Erythroblast (primary cell): ENCODE measurements around the gene DPYSL5.

Experiments
- GATA1 ChIP-seq: IDR thresholded peaks from 2 replicates; pipeline ENCODE4 v1.6.1; 2011; ENCODE audit warnings: low read depth, mild to moderate bottlenecking, control low read depth, low read length, moderate library complexity
- POLR2A ChIP-seq: IDR thresholded peaks from 2 replicates; pipeline ENCODE4 v1.6.1; 2011; ENCODE audit warnings: mild to moderate bottlenecking, low read length

DNA sequence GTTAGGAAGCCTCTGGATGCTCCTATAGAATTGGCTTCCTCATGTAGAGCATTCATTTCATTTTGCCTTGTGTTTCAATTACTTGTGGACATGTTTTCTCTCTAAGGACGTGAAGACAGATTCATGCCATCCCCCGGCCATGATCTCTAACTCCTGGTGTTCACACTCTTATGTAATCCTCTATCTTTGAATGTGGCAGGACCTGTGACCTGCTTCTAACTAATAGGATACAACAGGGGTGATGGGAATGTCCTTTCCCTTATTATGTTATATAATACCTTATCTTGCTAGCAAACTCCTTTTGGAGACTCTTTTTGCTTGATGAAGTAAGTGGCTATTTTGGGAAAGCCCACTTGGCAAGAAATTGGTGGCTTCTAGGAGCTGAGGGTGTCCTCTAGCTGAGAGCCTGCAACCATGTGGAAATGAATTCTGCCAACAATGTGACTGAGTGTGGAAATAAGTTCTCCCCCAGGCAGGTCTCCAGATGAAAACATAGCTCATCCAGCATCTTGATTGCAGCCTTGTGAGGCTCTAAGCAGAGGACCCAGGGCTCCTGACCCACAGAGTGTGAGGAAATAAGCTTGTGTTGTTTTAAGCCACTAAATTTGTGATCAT lies 13.8 kb downstream of the DPYSL5 start:
- TF ChIP-seq POLR2A (no peak), GATA1 (no peak)
